HL-60/S4 treated with retinoic acid at 250 ng/mL for 4 days and 3 days (cell line): Measurements from ENCODE around the gene ENTPD3.
"Not testable (repeated sequence)": the region's sequence is repeated elsewhere in the genome, so short reads cannot be mapped to it uniquely, and the experiment has no call there.

Experiments used
- in situ Hi-C: fragments of 300-500 bp; cut with MboI; formaldehyde crosslinking; loops from 2 replicates; pipeline ENCODE4 v1.7.0; 2022; ENCODE audit warnings: low sequenced_read_pairs

The ENTPD3 gene

DNA sequence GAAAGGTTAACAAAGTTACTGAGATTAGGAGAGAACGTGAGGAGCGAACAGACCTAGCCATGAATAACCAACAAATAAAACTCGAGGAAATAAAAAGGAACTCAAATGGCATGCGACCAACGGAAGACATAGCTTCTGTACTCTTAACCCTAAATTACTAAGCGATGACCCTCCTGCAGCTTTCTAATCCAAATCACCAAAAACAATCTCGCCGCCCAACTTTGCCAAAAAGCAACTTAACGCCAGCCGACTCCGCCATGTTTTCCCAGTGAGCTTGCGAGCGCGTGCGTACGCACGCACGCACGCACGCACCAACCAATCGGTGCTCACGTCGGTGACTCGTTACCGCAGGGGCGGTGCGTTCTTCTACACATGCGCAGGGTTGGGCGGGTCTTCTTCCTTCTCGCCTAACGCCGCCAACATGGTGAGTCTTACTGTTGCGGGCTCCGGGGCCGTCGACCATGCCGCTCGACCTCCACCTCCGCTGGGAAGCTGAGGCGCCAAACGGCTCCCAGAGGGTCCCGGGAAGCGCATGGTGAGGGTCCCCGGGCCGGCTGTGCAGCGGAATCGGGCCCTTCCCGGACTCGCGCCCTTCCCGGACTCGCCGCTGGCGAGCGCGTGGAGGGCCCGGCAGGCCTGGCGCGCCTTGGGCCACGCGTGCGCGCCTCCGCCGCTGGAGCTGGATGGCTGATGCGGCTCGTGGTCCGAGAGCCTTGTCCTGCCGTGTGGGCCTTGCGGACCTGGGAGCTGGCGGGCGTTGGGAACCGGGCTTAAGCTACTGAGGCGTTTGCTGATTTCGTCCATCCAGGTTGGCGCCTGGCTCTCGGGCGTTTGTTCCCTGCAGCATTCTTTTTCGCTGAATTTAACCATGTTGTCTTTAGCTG, 70.2 kb downstream of the ENTPD3 start, which contains the start of gene RPL14:
RPL14 (plus strand) TSS at position 400 of the 884 bp plus-strand sequence; CDS start at position 533, 133 bp downstream.
- in situ Hi-C loops = no loop called here

DNA sequence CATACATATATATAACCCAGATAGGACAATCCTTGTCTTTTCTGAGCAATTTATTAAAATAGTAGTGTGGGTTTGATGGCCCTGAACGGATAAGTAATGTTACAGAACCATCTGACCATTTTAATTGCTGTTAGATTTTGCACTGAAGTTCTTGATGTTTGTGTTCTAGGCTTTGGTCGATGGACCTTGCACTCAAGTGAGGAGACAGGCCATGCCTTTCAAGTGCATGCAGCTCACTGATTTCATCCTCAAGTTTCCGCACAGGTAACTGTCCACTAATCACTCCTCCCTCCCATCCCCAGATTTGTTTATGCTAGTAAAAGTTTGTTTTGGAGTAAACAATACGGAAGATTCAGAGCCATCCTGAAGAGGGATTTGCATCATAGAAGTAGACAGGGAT, 71.5 kb downstream of the ENTPD3 start:
- in situ Hi-C loops = no loop called here

- in situ Hi-C loops = not testable (repeated sequence)
Measured at GRCh38 chr3:40460481-40460880, 73.5 kb downstream of the ENTPD3 start.

- in situ Hi-C loops = no loop called here
Measured at GRCh38 chr3:40461161-40461560, 74.2 kb downstream of the ENTPD3 start.

GRCh38 chr3:40462838-40463237, 75.9 kb downstream of the ENTPD3 start:
- in situ Hi-C loops = not testable (repeated sequence)

DNA sequence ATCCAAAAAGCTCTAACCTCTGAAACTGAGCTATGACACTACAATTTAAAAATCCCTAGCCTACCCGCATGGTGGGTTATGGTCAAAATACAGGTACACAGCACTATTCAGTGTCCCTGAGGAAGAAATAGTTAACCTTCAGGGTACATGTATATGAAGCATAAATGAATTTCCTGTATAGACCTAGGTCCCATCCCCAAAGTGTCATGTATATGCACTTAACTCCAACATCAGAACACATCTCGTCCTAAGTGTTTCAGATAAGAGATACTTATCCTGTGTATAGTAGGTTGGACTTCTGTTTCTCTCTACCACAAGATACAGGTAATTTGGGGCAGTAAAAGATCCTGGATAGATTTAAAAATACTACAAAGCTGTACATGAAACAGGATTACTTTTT, 76.6 kb downstream of the ENTPD3 start:
- in situ Hi-C loops = no loop called here

DNA sequence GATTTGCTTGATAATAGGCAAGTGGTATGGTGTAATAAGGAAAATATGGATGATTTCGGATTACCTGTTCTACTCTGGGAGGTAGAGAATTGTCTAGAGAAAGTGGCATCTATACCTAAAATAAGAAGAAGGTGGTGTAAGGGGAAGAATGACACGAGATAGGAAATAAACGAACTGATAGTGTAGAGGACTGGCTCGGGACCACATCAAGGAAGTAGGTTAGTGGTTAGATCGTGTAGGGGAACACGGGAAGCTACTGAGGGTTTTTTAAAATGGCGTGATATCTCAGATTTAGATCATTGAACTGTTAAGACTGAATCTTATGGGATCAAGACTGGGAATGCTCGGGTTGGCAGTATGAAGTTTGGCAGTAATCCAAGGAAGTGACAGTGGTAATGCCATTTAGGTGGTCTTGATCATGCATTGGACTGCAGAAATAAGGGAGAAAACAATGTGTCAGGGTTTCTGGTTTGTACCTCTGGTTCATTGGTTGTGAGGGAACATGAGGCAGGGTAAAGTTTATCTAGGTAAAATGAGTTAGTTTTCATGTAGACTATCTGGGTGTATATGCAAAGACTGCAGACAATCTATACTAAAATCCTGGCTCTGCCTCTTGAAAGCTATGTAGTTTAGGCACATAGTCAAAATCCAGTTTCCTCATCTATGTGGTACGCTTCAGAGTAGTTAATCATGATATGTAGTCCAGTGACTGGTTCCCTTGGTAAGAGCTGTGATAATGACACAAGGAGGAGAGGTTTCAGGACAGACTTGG, 77.5 kb downstream of the ENTPD3 start:
- in situ Hi-C loops = no loop called here

DNA sequence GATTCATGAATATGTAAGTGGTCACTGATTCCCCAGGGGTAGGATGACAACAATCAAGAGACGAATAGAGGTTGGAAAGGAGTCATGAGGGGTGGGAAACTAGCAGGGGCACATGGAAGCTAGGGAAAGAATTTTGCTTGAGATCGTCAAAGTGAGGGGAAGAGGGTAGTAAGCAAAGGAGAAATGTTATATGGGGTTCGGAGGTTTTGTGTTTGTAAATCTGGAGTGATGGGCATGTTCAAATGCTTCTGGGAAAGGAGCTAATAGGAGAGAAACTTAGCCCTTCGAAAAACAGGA, 78.1 kb downstream of the ENTPD3 start:
- in situ Hi-C loops = no loop called here

GRCh38 chr3:40465456-40465855, 78.5 kb downstream of the ENTPD3 start:
- in situ Hi-C loops = no loop called here

GRCh38 chr3:40468018-40468417, 81.0 kb downstream of the ENTPD3 start:
- in situ Hi-C loops = no loop called here

DNA sequence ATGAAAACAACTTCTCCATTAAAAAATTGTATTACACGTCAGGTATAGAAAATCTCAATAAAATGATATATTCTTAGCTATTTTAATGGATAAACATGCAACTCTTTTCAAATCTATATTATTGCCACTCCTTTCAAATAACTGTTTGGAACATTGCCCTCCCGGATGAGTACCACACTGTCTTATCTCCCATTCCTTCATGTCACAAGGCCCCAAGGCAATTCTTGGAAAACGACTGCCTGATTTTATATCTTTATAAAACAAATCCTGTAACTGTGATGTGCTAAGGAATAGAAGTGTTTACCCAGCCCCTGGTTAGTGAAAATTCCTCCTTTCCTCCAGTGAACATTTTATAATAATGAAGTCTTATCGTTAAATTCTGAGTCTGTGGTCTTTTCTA, 83.7 kb downstream of the ENTPD3 start:
- in situ Hi-C loops = no loop called here

- in situ Hi-C loops = no loop called here
Measured at GRCh38 chr3:40476478-40477470, 89.8 kb downstream of the ENTPD3 start, which contains the start of gene ZNF619. TSS of gene ZNF619 (plus strand) at chr3:40477122. CDS start at chr3:40477980, 858 bp downstream.

DNA sequence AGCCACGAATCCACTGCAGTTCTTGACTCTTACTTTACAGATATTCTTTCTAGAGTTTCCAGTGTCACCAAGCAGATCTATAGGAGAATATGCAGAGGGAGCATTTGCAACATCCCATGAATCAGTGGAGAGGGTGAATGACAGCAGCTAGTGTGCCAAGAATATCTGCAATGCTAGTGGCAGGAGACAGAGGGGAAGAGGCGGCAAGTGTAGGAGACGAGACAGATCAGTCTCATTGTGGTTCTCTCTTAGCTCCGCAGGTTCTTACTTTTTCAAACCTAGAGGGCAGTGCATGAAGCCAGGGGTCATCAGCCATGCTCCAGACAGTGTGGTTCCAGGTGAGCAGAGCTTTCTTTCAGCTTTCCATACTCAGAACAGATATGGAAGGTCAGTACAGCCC, 90.7 kb downstream of the ENTPD3 start:
- in situ Hi-C loops = no loop called here
